BJ (cell line): ENCODE measurements around the gene B3GAT3. TPM values are rescaled to one million over a fixed set of nuclear protein-coding genes. Genes with fewer than 3 reads are reported as not detected.

Experiments
- CTCF ChIA-PET: fragments of 350-600 bp; formaldehyde crosslinking; extraction: SDS; loops from one replicate; lab custom pipeline; 2021; ENCODE audit warnings: antibody characterized with exemption, inconsistent platforms; lab: Yijun Ruan, JAX
- POLR2A ChIA-PET: fragments of 300-600 bp; sonication (Branson Sonifier 250); formaldehyde crosslinking; extraction: SDS; loops from one replicate; lab custom pipeline; 2021; ENCODE audit warnings: antibody characterized with exemption; lab: Charles Lee
- DNase-seq: peaks from one replicate; pipeline ENCODE4 v3.0.0-alpha.2; 2011; ENCODE audit warnings: low read depth
- H3K27me3 ChIP-seq: 2 replicates; pipeline ENCODE4 v1.6.0; 2011; ENCODE audit warnings: low read length; ENCODE audit not compliant: control insufficient read depth, insufficient read depth
- H3K36me3 ChIP-seq: 2 replicates; pipeline ENCODE4 v1.5.1; 2011; ENCODE audit warnings: low read length; ENCODE audit not compliant: control insufficient read depth, insufficient read depth
- H3K4me3 ChIP-seq: 2 replicates; pipeline ENCODE4 v1.5.1; 2011; ENCODE audit warnings: low read depth, mild to moderate bottlenecking, control low read depth, low read length
- CTCF ChIP-seq: IDR thresholded peaks from 2 replicates; pipeline ENCODE4 v1.5.1; 2011; ENCODE audit warnings: low read depth, mild to moderate bottlenecking, control low read depth, inconsistent platforms, low read length, moderate library complexity; ENCODE audit not compliant: insufficient read depth
- polyA plus RNA-seq: library from polyadenylated mRNA; depleted of rRNA; stranded (reverse); fragments of >200 nt; gene quantifications from 2 replicates; pipeline ENCODE4 v1.2.3, GENCODE V29; 2011

Gene B3GAT3
- polyA plus RNA-seq, 1 experiment = 42.4 TPM

DNA sequence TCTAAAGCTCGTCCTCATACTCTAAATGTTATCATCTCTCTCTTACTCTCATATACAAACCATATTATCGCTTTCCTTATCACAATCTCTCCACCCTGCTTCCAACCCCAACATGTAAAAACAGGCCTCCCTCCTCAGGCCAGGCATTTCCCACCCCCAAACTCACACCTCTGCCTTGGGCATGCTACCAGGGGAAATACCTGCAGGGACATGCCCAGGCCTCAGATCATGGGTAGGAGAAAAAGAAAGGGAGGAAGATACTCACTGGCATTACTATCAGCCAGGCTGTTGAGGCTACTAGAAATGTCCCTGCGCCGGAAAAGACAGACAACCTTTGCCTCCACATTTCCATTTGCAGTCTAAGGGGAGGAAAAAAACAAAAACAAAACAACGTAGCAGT is 21.9 kb downstream of the B3GAT3 start:
- Histone ChIP-seq H3K36me3 (peaks cover 28% of the 10 kb centered on the region), H3K27me3 (no peaks in the 10 kb centered on the region), H3K4me3 (peak overlapping the region; percentile 96)
- no peak for DNase-seq
- no peak for TF ChIP-seq CTCF
- POLR2A ChIA-PET = no interaction called here
- CTCF ChIA-PET = interaction anchor here (0.6 to 2.2 kb wide), 6 partner anchors 12 to 205 kb away, joined by 3 to 8 read pairs (median 4); no protein-coding TSS in a partner anchor

DNA sequence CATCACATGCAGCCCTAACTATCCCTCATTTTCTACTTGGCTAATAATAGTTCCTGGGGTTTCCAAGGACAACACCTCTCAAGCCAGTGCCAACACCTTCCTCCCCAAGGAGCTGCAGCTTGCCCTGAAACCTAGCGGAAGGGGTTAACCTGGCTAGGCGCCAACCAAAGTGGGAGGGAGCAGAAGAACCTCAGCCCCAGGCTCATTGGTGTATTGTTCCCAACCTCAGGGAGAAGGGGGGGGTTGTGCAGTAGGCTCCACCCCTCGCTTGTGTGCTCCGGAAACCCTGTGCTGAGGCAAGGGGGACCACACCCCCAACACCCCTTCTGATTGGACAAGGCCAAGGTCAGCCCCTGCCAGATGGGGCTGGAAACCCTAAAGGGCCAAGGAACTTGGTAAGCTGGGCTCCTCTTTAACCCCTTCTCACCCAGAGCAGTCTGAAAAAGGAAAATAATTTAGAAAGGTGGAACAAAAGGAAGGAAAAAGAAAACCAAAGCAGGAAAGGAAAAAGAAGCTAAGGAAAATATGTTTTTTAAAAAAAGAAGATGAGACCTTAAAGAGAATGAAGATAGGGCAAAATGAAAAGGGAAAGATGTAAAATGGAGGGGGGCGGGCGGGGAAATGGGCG is 22.6 kb downstream of the B3GAT3 start:
- ChIA-PET CTCF (interaction anchor here (0.6 to 2.2 kb wide), 7 partner anchors 12 to 204 kb away, joined by 3 to 8 read pairs (median 4); no protein-coding TSS in a partner anchor), POLR2A (no interaction called here)
- H3K36me3 ChIP-seq = peaks cover 28% of the 10 kb centered on the region
- peak; percentile 91 for DNase-seq
- peak overlapping the region; percentile 96 for H3K4me3 ChIP-seq
- TF ChIP-seq CTCF = no peak
- no peaks in the 10 kb centered on the region for H3K27me3 ChIP-seq

DNA sequence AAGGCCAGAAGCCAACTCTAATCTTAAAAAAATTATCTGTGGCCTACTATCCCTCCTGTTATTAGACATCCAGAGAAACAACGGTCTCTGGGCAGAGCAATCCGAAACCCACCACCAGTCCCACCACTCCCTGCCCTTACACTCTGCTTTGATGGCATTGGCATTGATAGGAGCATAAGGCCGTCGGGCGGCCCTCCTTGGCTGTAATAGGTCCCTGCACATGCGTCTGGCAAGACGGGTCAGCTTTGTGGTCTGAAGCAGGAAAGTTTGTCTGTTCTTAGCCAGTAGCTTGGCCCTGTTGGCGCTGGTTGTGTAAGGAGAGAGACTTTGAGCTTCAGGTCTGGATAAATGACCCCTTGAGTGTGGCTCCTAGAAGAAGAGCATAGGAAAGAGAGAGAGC is 26.7 kb downstream of the B3GAT3 start:
- Histone ChIP-seq H3K27me3 (no peaks in the 10 kb centered on the region), H3K36me3 (peaks cover 29% of the 10 kb centered on the region), H3K4me3 (no peak overlapping the region)
- TF ChIP-seq CTCF = no peak
- no peak for DNase-seq
- ChIA-PET POLR2A (no interaction called here), CTCF (interaction anchor here (2.1 to 2.7 kb wide), 3 partner anchors 16 to 201 kb away, joined by 6 to 14 read pairs (median 10); partner anchors contain the start of gene EML3)

- no peaks in the 10 kb centered on the region for H3K27me3 ChIP-seq
- ChIA-PET CTCF (interaction anchor here (0.8 to 3.2 kb wide), 14 partner anchors 15 to 199 kb away, joined by 3 to 16 read pairs (median 7); partner anchors contain the start of genes C11orf98, CSKMT, EML3 and LRRN4CL), POLR2A (no interaction called here)
- TF ChIP-seq CTCF = peak; percentile 73
- DNase-seq = no peak
- no peak overlapping the region for H3K4me3 ChIP-seq
- peaks cover 29% of the 10 kb centered on the region for H3K36me3 ChIP-seq
Measured at GRCh38 chr11:62593434-62594044, 28.2 kb downstream of the B3GAT3 start.

DNA sequence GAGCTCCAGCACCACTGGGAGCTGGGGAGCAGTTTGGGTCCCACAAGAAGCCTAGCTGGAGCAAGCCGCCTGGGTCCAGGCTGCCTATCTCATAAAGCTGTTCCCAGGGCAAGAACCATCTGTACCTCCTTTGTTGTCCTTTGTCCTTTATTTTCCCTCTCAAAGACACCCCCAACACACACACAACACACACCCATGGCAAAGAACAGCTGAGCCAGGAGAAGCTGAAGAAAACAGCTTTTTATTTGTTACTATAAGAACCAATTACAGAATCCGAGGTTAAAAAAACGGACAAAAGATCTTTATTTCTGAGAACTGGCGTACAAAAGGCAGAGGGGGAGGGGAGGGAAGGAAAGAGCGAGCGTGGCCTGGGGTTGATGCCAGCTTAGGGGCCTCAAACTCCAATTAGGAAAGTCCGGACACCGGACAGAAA is 28.8 kb downstream of the B3GAT3 start:
- Histone ChIP-seq H3K36me3 (peaks cover 31% of the 10 kb centered on the region), H3K27me3 (no peaks in the 10 kb centered on the region), H3K4me3 (no peak overlapping the region)
- no peak for DNase-seq
- no peak for TF ChIP-seq CTCF
- CTCF ChIA-PET = interaction anchor here (1.1 to 3.2 kb wide), 12 partner anchors 28 to 202 kb away, joined by 3 to 16 read pairs (median 6); partner anchors contain the start of genes C11orf98, CSKMT, INTS5 and LRRN4CL
- POLR2A ChIA-PET = no interaction called here
